ENCODE data around the gene SORCS2.

Gene SORCS2

GRCh38 chr4:7637971-7638370 lies 445.6 kb downstream of the SORCS2 start:
- no peak for TF ChIP-seq CTCF (IDR thresholded peaks at IDR 0.05; ENCODE audit: low read depth, low read length, missing control alignments)
- Histone ChIP-seq H3K4me3 (ENCODE audit: low read depth, low read length) (no peak overlapping the region), H3K36me3 (replicated peaks) (no peaks in the 10 kb centered on the region), H3K27ac (no peak overlapping the region), H3K27me3 (replicated peaks) (no peaks in the 10 kb centered on the region)
- no peak for DNase-seq
- in situ Hi-C loops (cut with HindIII; ENCODE audit: low pct_ligation_motif_present, low sequenced_read_pairs), result no loop called here

- H3K27ac ChIP-seq, result no peak overlapping the region
- H3K27me3 ChIP-seq (replicated peaks), result no peaks in the 10 kb centered on the region
- H3K36me3 ChIP-seq (replicated peaks), result no peaks in the 10 kb centered on the region
- in situ Hi-C loops (cut with HindIII; ENCODE audit: low pct_ligation_motif_present, low sequenced_read_pairs), result no loop called here
- no peak overlapping the region for H3K4me3 ChIP-seq (ENCODE audit: low read depth, low read length)
- TF ChIP-seq CTCF (IDR thresholded peaks at IDR 0.05; ENCODE audit: low read depth, low read length, missing control alignments), result no peak
- no peak for DNase-seq
Observed at GRCh38 chr4:7638489-7638888, 446.2 kb downstream of the SORCS2 start.

- in situ Hi-C loops (cut with HindIII; ENCODE audit: low pct_ligation_motif_present, low sequenced_read_pairs), result no loop called here
- no peak for DNase-seq
Observed at GRCh38 chr4:7638984-7639789, 446.8 kb downstream of the SORCS2 start.

GRCh38 chr4:7640136-7640535 lies 447.8 kb downstream of the SORCS2 start:
- DNase-seq, result no peak
- in situ Hi-C loops (cut with HindIII; ENCODE audit: low pct_ligation_motif_present, low sequenced_read_pairs), result no loop called here
- Histone ChIP-seq H3K4me3 (ENCODE audit: low read depth, low read length) (no peak overlapping the region), H3K27me3 (replicated peaks) (no peaks in the 10 kb centered on the region), H3K36me3 (replicated peaks) (no peaks in the 10 kb centered on the region), H3K27ac (no peak overlapping the region)
- TF ChIP-seq CTCF (IDR thresholded peaks at IDR 0.05; ENCODE audit: low read depth, low read length, missing control alignments), result no peak

More at GRCh38 chr4:7638984-7639789, 446.8 kb downstream of the SORCS2 start:
- Histone ChIP-seq H3K27me3 (replicated peaks) (no peaks in the 10 kb centered on the region), H3K36me3 (replicated peaks) (no peaks in the 10 kb centered on the region), H3K4me3 (ENCODE audit: low read depth, low read length) (no peak overlapping the region), H3K27ac (no peak overlapping the region)
- TF ChIP-seq CTCF (IDR thresholded peaks at IDR 0.05; ENCODE audit: low read depth, low read length, missing control alignments), result no peak

- no peaks in the 10 kb centered on the region for H3K27me3 ChIP-seq (replicated peaks)
- H3K36me3 ChIP-seq (replicated peaks), result no peaks in the 10 kb centered on the region
- no peak for DNase-seq
- in situ Hi-C loops (cut with HindIII; ENCODE audit: low pct_ligation_motif_present, low sequenced_read_pairs), result no loop called here
- H3K4me3 ChIP-seq (ENCODE audit: low read depth, low read length), result no peak overlapping the region
- no peak for TF ChIP-seq CTCF (IDR thresholded peaks at IDR 0.05; ENCODE audit: low read depth, low read length, missing control alignments)
- H3K27ac ChIP-seq, result no peak overlapping the region
Observed at GRCh38 chr4:7641712-7642111, 449.4 kb downstream of the SORCS2 start.

Measured in brain microvascular endothelial cell (primary cell).